B cell (primary cell): Measurements from ENCODE around the gene DGKQ. TPM values are rescaled to one million over a fixed set of nuclear protein-coding genes. Genes with fewer than 3 reads are reported as not detected.

Experiments used
- ATAC-seq: fragments of 200-7000 bp; cut with Tn5 transposase; one replicate; pipeline ENCODE4 v1.10.0; 2021; ENCODE audit warnings: low read depth, mild to moderate bottlenecking, moderate number of reproducible peaks, moderate library complexity
- CTCF ChIA-PET: fragments of 350-600 bp; sonication (Branson Sonifier 250); formaldehyde crosslinking; loops from one replicate; lab custom pipeline; 2021; ENCODE audit warnings: antibody characterized with exemption, inconsistent platforms; lab: Charles Lee
- POLR2A ChIA-PET: fragments of 350-600 bp; sonication (Branson Sonifier 250); formaldehyde crosslinking; loops from one replicate; lab custom pipeline; 2021; ENCODE audit warnings: antibody characterized with exemption; lab: Charles Lee
- DNase-seq: peaks from one replicate; pipeline ENCODE4 v3.0.0; 2013
- H2AFZ ChIP-seq: 2 replicates; pipeline ENCODE4 v1.6.1; 2012; ENCODE audit warnings: mild to moderate bottlenecking, low read depth, low read length; ENCODE audit not compliant: insufficient read depth, poor library complexity, severe bottlenecking
- H3K27ac ChIP-seq, 2 donors: 1 replicate in 1 of 2; 2 replicates in 1 of 2; pipeline ENCODE4 v1.5.1; 2012 to 2013; ENCODE audit warnings: low read length in 2 of 2, mild to moderate bottlenecking in 2 of 2, moderate library complexity in 1 of 2
- H3K27me3 ChIP-seq, 4 experiments: fragments of 200-600 bp in 1 of 4; sonication (generic) in 1 of 4; replicated peaks in 1 of 4; 1 replicate in 2 of 4; 2 replicates in 2 of 4; pipeline versions ENCODE4 v1.6.1 to v1.7.0; 2013 to 2016; ENCODE audit warnings: low read length in 3 of 4, mild to moderate bottlenecking in 2 of 4, mixed read lengths in 1 of 4, moderate library complexity in 1 of 4; ENCODE audit not compliant: insufficient read depth in 4 of 4, control insufficient read depth in 3 of 4; ENCODE audit errors: control extremely low read depth in 1 of 4
- H3K36me3 ChIP-seq, 2 experiments: replicated peaks in 1 of 2; 1 replicate in 1 of 2; 2 replicates in 1 of 2; pipeline versions ENCODE4 v1.6.1 to v1.7.1; 2013; ENCODE audit warnings: low read length in 1 of 2; ENCODE audit not compliant: insufficient read depth in 2 of 2, control insufficient read depth in 1 of 2; ENCODE audit errors: control extremely low read depth in 1 of 2, extremely low read depth in 1 of 2
- H3K4me1 ChIP-seq, 2 donors: fragments of 200-600 bp in 1 of 2; sonication (generic) in 1 of 2; 1 replicate in 1 of 2; 2 replicates in 1 of 2; pipeline versions ENCODE4 v1.5.1 to v1.6.1; 2013 to 2017; ENCODE audit warnings: low read length in 2 of 2; ENCODE audit not compliant: control insufficient read depth in 2 of 2, insufficient read depth in 2 of 2
- H3K4me2 ChIP-seq: replicated peaks from 2 replicates; pipeline ENCODE3; 2012; ENCODE audit warnings: mild to moderate bottlenecking, low read depth, low read length; ENCODE audit not compliant: poor library complexity, severe bottlenecking
- H3K4me3 ChIP-seq, 5 experiments: fragments of 200-600 bp in 1 of 5; sonication (generic) in 1 of 5; 1 replicate in 3 of 5; 2 replicates in 2 of 5; pipeline versions ENCODE4 v1.5.1 to v1.7.0; 2011 to 2016; ENCODE audit warnings: low read length in 4 of 5, mild to moderate bottlenecking in 4 of 5, low read depth in 2 of 5, control low read depth in 1 of 5, moderate library complexity in 1 of 5; ENCODE audit not compliant: insufficient read depth in 1 of 5; ENCODE audit errors: control extremely low read depth in 1 of 5, extremely low read depth in 1 of 5
- H3K79me2 ChIP-seq: fragments of 200-600 bp; sonication (generic); one replicate; pipeline ENCODE4 v1.6.0; 2016; ENCODE audit warnings: low read length; ENCODE audit not compliant: control insufficient read depth, insufficient read depth
- H3K9ac ChIP-seq: fragments of 200-600 bp; sonication (generic); 2 replicates; pipeline ENCODE4 v1.6.1; 2017; ENCODE audit warnings: mild to moderate bottlenecking, low read length, moderate library complexity
- H3K9me3 ChIP-seq, 3 donors: one replicate each; pipeline versions ENCODE4 v1.6.1 to v1.7.1; 2013; ENCODE audit warnings: low read length in 2 of 3; ENCODE audit not compliant: control insufficient read depth in 2 of 3, insufficient read depth in 1 of 3; ENCODE audit errors: control extremely low read depth in 1 of 3
- H4K20me1 ChIP-seq: 2 replicates; pipeline ENCODE4 v1.6.0; 2012; ENCODE audit warnings: mild to moderate bottlenecking, low read length; ENCODE audit not compliant: insufficient read depth, control insufficient read depth, poor library complexity, severe bottlenecking
- H3K27ac Mint-ChIP-seq: one replicate; pipeline ENCODE4 v1.8.0; 2021; ENCODE audit warnings: mixed read lengths
- H3K27me3 Mint-ChIP-seq: one replicate; pipeline ENCODE4 v1.8.0; 2021; ENCODE audit warnings: mixed read lengths
- H3K4me1 Mint-ChIP-seq: one replicate; pipeline ENCODE4 v1.8.0; 2021; ENCODE audit warnings: mixed read lengths
- H3K4me3 Mint-ChIP-seq: one replicate; pipeline ENCODE4 v1.8.0; 2021; ENCODE audit warnings: mixed read lengths
- H3K9me3 Mint-ChIP-seq: one replicate; pipeline ENCODE4 v1.8.0; 2022; ENCODE audit warnings: mixed read lengths; ENCODE audit not compliant: insufficient read depth
- CTCF ChIP-seq: fragments of 200-600 bp; IDR thresholded peaks from one replicate; pipeline ENCODE4 v1.8.0; 2022; ENCODE audit warnings: antibody characterized with exemption, mild to moderate bottlenecking
- EZH2 ChIP-seq: IDR thresholded peaks from 2 replicates; pipeline ENCODE4 v1.6.1; 2012; ENCODE audit warnings: borderline replicate concordance, low read depth, mild to moderate bottlenecking, moderate library complexity, low read length; ENCODE audit not compliant: insufficient read depth, poor library complexity, severe bottlenecking
- WGBS: methylation state at CpG from one replicate; pipeline ENCODE4 v1.1.5; 2013; ENCODE audit warnings: missing lambda C conversion rate; ENCODE audit not compliant: insufficient coverage; 5-methylcytosine and 5-hydroxymethylcytosine counted together
- intact Hi-C: fragments of 100-400 bp; cut with micrococcal nuclease; formaldehyde crosslinking; loops from one replicate; pipeline ENCODE4 v1.10.0; 2022
- polyA plus RNA-seq: library from polyadenylated mRNA; depleted of rRNA; stranded (reverse); fragments of >200 nt; gene quantifications from 2 replicates; pipeline ENCODE4 v1.2.3, GENCODE V29; 2012
- total RNA-seq, 2 donors: library from RNA; stranded (reverse); fragments of 120-200 nt in 1 of 2; gene quantifications; 1 replicate in 1 of 2; 2 replicates in 1 of 2; pipeline versions ENCODE4 v1.2.3 to v1.2.4, GENCODE V29; 2013 to 2022

DGKQ gene
- total and polyA plus RNA-seq, 2 donors (not counting 1 experiment from before 2014, with no cell fraction given), result 22.6 to 30.4 TPM

GRCh38 chr4:992297-993110 lies 19.1 kb upstream of the DGKQ start:
- no peak for TF ChIP-seq CTCF
- no peak for TF ChIP-seq EZH2
- POLR2A ChIA-PET, result no interaction called here
- CTCF ChIA-PET, result no interaction called here
- intact Hi-C loops, result no loop called here
- H3K36me3 ChIP-seq, result no peaks in the 10 kb centered on the region
- Mint-ChIP-seq H3K4me3 (peak overlapping the region; percentile 5), H3K27ac (peak overlapping the region; percentile 10), H3K9me3 (no peaks in the 10 kb centered on the region), H3K27me3 (no peaks in the 10 kb centered on the region), H3K4me1 (peaks cover 10% of the 10 kb centered on the region)
- H2AFZ ChIP-seq, result no peak overlapping the region
- H3K4me3 ChIP-seq, result no peak overlapping the region
- ATAC-seq (peak; percentile 28), DNase-seq (no peak)
- H3K9me3 ChIP-seq, result no peaks in the 10 kb centered on the region
- H3K27me3 ChIP-seq, result peaks cover 0 to 11% (median 4%) of the 10 kb centered on the region in 4 experiments
- no peak overlapping the region for H3K27ac ChIP-seq
- WGBS, result 92% methylated on average over 25 of the region's 25 CpGs
- H3K79me2 ChIP-seq, result peaks cover 4% of the 10 kb centered on the region
- no peak overlapping the region for H3K9ac ChIP-seq
- H4K20me1 ChIP-seq, result peaks cover 10% of the 10 kb centered on the region
- peak overlapping the region; percentile 3 for H3K4me2 ChIP-seq
- peaks cover 5 to 6% of the 10 kb centered on the region in 2 donors for H3K4me1 ChIP-seq
